A549 (cell line): ENCODE measurements around the gene AMPH. TPM values are rescaled to one million over a fixed set of nuclear protein-coding genes. Genes with fewer than 3 reads are reported as not detected.
A peak's percentile ranks its signal among the peaks of the same experiment; 100 is the strongest.

Experiments used
- ATAC-seq, 2 experiments: fragments of 200-7000 bp in 1 of 2; fragments of >200 bp in 1 of 2; cut with Nextera tagmentation in 1 of 2; cut with Tn5 transposase in 1 of 2; 3 replicates each; pipeline versions ENCODE4 v1.8.0 to v1.9.1; 2018 to 2020; ENCODE audit warnings: mild to moderate bottlenecking in 1 of 2, moderate library complexity in 1 of 2
- CTCF ChIA-PET: fragments of 300-600 bp; sonication (Branson Sonifier 250); formaldehyde crosslinking; extraction: SDS; loops from one replicate; lab custom pipeline; 2021; ENCODE audit warnings: antibody characterized with exemption, inconsistent platforms; lab: Yijun Ruan, JAX
- POLR2A ChIA-PET: fragments of 350-600 bp; formaldehyde crosslinking; extraction: SDS; loops from one replicate; lab custom pipeline; 2021; ENCODE audit warnings: antibody characterized with exemption, inconsistent platforms; lab: Yijun Ruan, JAX
- DNase-seq, 2 experiments: peaks; one replicate each; pipeline versions ENCODE4 v3.0.0 to v3.0.0-alpha.2; 2011 to 2016; ENCODE audit warnings: low read depth in 1 of 2, low spot score in 1 of 2
- FAIRE-seq: peaks from 2 replicates; lab custom pipeline; 2011; peaks lifted over from hg19 to GRCh38; lab: Jason Lieb, UNC
- H3K27ac ChIP-seq, 2 experiments: fragments of >200 bp; sonication (Bioruptor Twin); formaldehyde crosslinking; 3 replicates each; pipeline ENCODE4 v1.5.1; 2016 to 2017
- H3K4me1 ChIP-seq: fragments of >200 bp; sonication (Bioruptor Twin); formaldehyde crosslinking; 3 replicates; pipeline ENCODE4 v1.6.1; 2016
- H3K4me2 ChIP-seq: fragments of >200 bp; sonication (Bioruptor Twin); formaldehyde crosslinking; 3 replicates; pipeline ENCODE4 v1.6.1; 2016
- H3K4me3 ChIP-seq: fragments of >200 bp; sonication (Bioruptor Twin); formaldehyde crosslinking; 3 replicates; pipeline ENCODE4 v1.5.1; 2016
- H3K9me3 ChIP-seq: fragments of >200 bp; sonication (Bioruptor Twin); formaldehyde crosslinking; 3 replicates; pipeline ENCODE4 v1.6.1; 2016
- CBX2 ChIP-seq: fragments of 200-600 bp; sonication (generic); IDR thresholded peaks from 2 replicates; pipeline ENCODE4 v1.6.1; 2016; ENCODE audit warnings: low read depth, mild to moderate bottlenecking, borderline replicate concordance
- CEBPB ChIP-seq, 2 experiments: fragments of >200 bp in 1 of 2; sonication (Bioruptor Twin) in 1 of 2; formaldehyde crosslinking in 1 of 2; IDR thresholded peaks; 2 replicates each; pipeline ENCODE4 v1.6.1; 2012 to 2016
- EP300 ChIP-seq, 2 experiments: fragments of >200 bp; sonication (Bioruptor Twin); formaldehyde crosslinking; IDR thresholded peaks; 2 replicates in 1 of 2; 3 replicates in 1 of 2; pipeline ENCODE4 v1.6.1; 2016 to 2017
- FOXS1 ChIP-seq: fragments of 250-450 bp; sonication (Bioruptor Pico); IDR thresholded peaks from 2 replicates; pipeline ENCODE4 v1.5.0; 2020; ENCODE audit warnings: mild to moderate bottlenecking, moderate library complexity
- GATA3 ChIP-seq: IDR thresholded peaks from 2 replicates; pipeline ENCODE4 v1.6.1; 2012; ENCODE audit warnings: borderline replicate concordance
- HEYL ChIP-seq: fragments of 250-450 bp; sonication (Bioruptor Pico); IDR thresholded peaks from 2 replicates; pipeline ENCODE4 v1.8.0; 2021; ENCODE audit warnings: mild to moderate bottlenecking, moderate library complexity
- HOXB5 ChIP-seq: fragments of 250-450 bp; sonication (Bioruptor Pico); IDR thresholded peaks from 2 replicates; pipeline ENCODE4 v1.5.0; 2020; ENCODE audit warnings: mild to moderate bottlenecking, moderate library complexity
- KDM1A ChIP-seq: fragments of 200-600 bp; sonication (generic); IDR thresholded peaks from 2 replicates; pipeline ENCODE4 v1.6.1; 2016; ENCODE audit warnings: low read depth, mild to moderate bottlenecking
- KDM5A ChIP-seq: fragments of 200-600 bp; sonication (generic); IDR thresholded peaks from 2 replicates; pipeline ENCODE4 v1.6.1; 2016; ENCODE audit warnings: antibody characterized with exemption, mild to moderate bottlenecking
- MAFK ChIP-seq: fragments of 450-650 bp; IDR thresholded peaks from 2 replicates; pipeline ENCODE4 v1.6.1; 2014; ENCODE audit not compliant: partially characterized antibody
- PHF8 ChIP-seq: fragments of 200-600 bp; sonication (generic); IDR thresholded peaks from 2 replicates; pipeline ENCODE4 v1.6.1; 2016; ENCODE audit warnings: low read depth, mild to moderate bottlenecking, antibody characterized with exemption, moderate library complexity, borderline replicate concordance
- RAD21 ChIP-seq, 2 experiments: fragments of >200 bp in 1 of 2; sonication (Bioruptor Twin) in 1 of 2; formaldehyde crosslinking in 1 of 2; IDR thresholded peaks in 1 of 2; conservative IDR thresholded peaks in 1 of 2; 2 replicates in 1 of 2; 3 replicates in 1 of 2; pipeline ENCODE4 v1.6.1; 2012 to 2018; ENCODE audit warnings: inconsistent platforms in 1 of 2
- RFX5 ChIP-seq: fragments of 450-650 bp; IDR thresholded peaks from 2 replicates; pipeline ENCODE4 v1.7.1; 2014; ENCODE audit warnings: antibody characterized with exemption, mild to moderate bottlenecking, moderate library complexity
- SREBF2 ChIP-seq: fragments of 450-650 bp; IDR thresholded peaks from 2 replicates; pipeline ENCODE4 v1.6.1; 2014; ENCODE audit warnings: mild to moderate bottlenecking, moderate library complexity
- ZC3H11A ChIP-seq: fragments of 450-650 bp; IDR thresholded peaks from 2 replicates; pipeline ENCODE4 v1.6.1; 2014; ENCODE audit warnings: antibody characterized with exemption, mild to moderate bottlenecking
- WGBS: methylation state at CpG from one replicate; pipeline ENCODE4 v1.1.6; 2017; ENCODE audit errors: missing lambda C conversion rate; 5-methylcytosine and 5-hydroxymethylcytosine counted together
- polyA plus RNA-seq, 4 experiments: library from polyadenylated mRNA; depleted of rRNA in 3 of 4; stranded (reverse); fragments of >200 nt; fragmentation: RNase III in 1 of 4; extraction: RNeasy Plus Mini Kit Qiagen cat#74134 plus additional on column Dnase treatment in 1 of 4; gene quantifications; 2 replicates in 3 of 4; 3 replicates in 1 of 4; pipeline ENCODE4 v1.2.3, GENCODE V29; 2011 to 2017
- TF ChIP-seq, protein P1 (sequence below): fragments of 150-350 bp; IDR thresholded peaks from 2 replicates; pipeline ENCODE4 v1.6.1; 2014; ENCODE audit warnings: low read depth, mild to moderate bottlenecking, low read length
- TF ChIP-seq, protein P2 (sequence below): IDR thresholded peaks from 2 replicates; pipeline ENCODE4 v1.6.1; 2012
- TF ChIP-seq, protein P3 (sequence below): fragments of 250-450 bp; sonication (Bioruptor Pico); IDR thresholded peaks from 2 replicates; pipeline ENCODE4 v1.5.0; 2020; ENCODE audit warnings: low read depth, mild to moderate bottlenecking, moderate library complexity
- TF ChIP-seq, protein P4 (sequence below): IDR thresholded peaks from 2 replicates; pipeline ENCODE4 v1.6.1; 2012; ENCODE audit warnings: low read depth, borderline replicate concordance
- TF ChIP-seq, protein P5 (sequence below): fragments of >200 bp; sonication (Bioruptor Twin); formaldehyde crosslinking; IDR thresholded peaks from 3 replicates; pipeline ENCODE4 v1.6.1; 2016
- TF ChIP-seq, protein P6 (sequence below): fragments of 450-650 bp; IDR thresholded peaks from 2 replicates; pipeline ENCODE4 v1.6.1; 2014; ENCODE audit warnings: antibody characterized with exemption

Gene AMPH
- polyA plus RNA-seq, 2 of the 4 experiments (the other 2 are of a cell fraction): 0.26 TPM; not detected in 1

DNA sequence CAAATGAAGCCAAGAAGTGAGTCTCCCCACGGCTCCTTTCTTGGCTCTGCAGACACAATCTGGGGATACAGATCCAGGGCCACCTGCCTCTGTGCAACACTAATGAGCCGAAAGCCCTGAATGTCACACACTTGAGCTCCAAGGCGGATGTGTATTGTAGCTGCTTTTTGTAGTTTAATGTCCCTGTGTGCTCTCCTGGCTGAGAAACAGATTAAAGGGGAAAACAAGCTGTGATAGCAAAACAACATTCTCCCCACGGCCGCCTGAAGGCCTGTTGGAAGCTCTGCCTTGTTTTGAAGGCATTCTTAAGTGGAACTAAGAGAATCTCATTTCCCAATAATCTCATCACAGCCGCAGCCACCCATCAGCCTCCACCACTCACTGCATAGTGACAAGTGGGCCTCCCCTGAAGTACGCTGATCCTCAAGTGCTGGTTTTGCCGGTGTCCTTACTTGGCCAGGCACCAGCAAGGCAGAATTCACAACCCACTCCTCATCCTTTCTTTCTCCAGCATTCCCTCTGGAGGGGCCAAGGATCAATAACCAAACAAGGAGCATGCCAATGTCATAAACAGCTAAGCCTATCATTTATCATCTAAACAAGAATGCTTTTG, 44.4 kb upstream of the AMPH start:
- H3K9me3 ChIP-seq: no peaks in the 10 kb centered on the region
- no peak overlapping the region for H3K4me3 ChIP-seq
- ChIA-PET CTCF (no interaction called here), POLR2A (no interaction called here)
- H3K4me1 ChIP-seq: no peaks in the 10 kb centered on the region
- no peak overlapping the region for H3K4me2 ChIP-seq
- no peak for FAIRE-seq
- no peak for DNase-seq
- TF ChIP-seq EP300 (IDR thresholded peaks at IDR 0.05) (no peak), CEBPB (IDR thresholded peaks at IDR 0.05) (no peak), HOXB5 (CRISPR knock-in tag) (no peak), KDM1A (no peak)
- H3K27ac ChIP-seq: no peak overlapping the region
- no peak for ATAC-seq
- 33% methylated on average over 8 of the region's 8 CpGs for WGBS

DNA sequence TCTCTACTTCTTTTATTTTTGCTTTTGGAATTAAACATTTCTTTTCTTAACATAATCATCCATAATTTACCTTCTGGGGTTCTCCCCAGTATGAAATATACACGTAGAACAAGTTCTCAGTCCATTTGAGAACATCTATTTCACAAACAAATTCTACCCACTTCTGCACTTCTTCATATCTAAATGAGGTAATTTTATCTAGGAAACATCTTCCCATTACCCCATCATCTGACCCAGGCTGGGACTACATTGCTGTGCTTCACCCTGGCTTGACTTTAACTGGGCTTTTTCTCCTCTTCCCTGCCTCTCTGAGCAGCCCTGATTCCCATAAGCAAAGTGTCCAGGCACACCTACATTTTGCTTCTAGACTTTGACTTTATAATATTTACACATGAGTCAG, 43.3 kb upstream of the AMPH start:
- TF ChIP-seq, protein P1, sequence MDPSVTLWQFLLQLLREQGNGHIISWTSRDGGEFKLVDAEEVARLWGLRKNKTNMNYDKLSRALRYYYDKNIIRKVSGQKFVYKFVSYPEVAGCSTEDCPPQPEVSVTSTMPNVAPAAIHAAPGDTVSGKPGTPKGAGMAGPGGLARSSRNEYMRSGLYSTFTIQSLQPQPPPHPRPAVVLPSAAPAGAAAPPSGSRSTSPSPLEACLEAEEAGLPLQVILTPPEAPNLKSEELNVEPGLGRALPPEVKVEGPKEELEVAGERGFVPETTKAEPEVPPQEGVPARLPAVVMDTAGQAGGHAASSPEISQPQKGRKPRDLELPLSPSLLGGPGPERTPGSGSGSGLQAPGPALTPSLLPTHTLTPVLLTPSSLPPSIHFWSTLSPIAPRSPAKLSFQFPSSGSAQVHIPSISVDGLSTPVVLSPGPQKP: no peak
- no peak for TF ChIP-seq RAD21 (conservative IDR thresholded peaks at IDR 0.05 in 1 of 2, IDR thresholded peaks at IDR 0.05 in 1 of 2)
- TF ChIP-seq, protein P2, sequence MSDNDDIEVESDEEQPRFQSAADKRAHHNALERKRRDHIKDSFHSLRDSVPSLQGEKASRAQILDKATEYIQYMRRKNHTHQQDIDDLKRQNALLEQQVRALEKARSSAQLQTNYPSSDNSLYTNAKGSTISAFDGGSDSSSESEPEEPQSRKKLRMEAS: no peak
- no peak for TF ChIP-seq MAFK
- TF ChIP-seq, protein P3, sequence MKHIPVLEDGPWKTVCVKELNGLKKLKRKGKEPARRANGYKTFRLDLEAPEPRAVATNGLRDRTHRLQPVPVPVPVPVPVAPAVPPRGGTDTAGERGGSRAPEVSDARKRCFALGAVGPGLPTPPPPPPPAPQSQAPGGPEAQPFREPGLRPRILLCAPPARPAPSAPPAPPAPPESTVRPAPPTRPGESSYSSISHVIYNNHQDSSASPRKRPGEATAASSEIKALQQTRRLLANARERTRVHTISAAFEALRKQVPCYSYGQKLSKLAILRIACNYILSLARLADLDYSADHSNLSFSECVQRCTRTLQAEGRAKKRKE: no peak
- TF ChIP-seq FOXS1: no peak
- no peak for TF ChIP-seq GATA3
- TF ChIP-seq CBX2: no peak
- no peak for TF ChIP-seq KDM1A
- TF ChIP-seq KDM5A: no peak
- TF ChIP-seq PHF8: no peak
- TF ChIP-seq, protein P4, sequence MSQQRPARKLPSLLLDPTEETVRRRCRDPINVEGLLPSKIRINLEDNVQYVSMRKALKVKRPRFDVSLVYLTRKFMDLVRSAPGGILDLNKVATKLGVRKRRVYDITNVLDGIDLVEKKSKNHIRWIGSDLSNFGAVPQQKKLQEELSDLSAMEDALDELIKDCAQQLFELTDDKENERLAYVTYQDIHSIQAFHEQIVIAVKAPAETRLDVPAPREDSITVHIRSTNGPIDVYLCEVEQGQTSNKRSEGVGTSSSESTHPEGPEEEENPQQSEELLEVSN: no peak
- no peak for TF ChIP-seq SREBF2
- TF ChIP-seq HEYL (CRISPR knock-in tag): no peak
- TF ChIP-seq ZC3H11A: no peak
- TF ChIP-seq RFX5: no peak
- TF ChIP-seq, all 56 proteins: peak for 0
- DNase-seq (no peak), FAIRE-seq (no peak), ATAC-seq (no peak)
- no peak overlapping the region for H3K27ac ChIP-seq
- POLR2A ChIA-PET: no interaction called here
- no peak overlapping the region for H3K4me3 ChIP-seq
- WGBS: 7% methylated on average over 1 of the region's 1 CpG
- no peaks in the 10 kb centered on the region for H3K9me3 ChIP-seq
- no peak overlapping the region for H3K4me2 ChIP-seq
- CTCF ChIA-PET: no interaction called here
- no peaks in the 10 kb centered on the region for H3K4me1 ChIP-seq

DNA sequence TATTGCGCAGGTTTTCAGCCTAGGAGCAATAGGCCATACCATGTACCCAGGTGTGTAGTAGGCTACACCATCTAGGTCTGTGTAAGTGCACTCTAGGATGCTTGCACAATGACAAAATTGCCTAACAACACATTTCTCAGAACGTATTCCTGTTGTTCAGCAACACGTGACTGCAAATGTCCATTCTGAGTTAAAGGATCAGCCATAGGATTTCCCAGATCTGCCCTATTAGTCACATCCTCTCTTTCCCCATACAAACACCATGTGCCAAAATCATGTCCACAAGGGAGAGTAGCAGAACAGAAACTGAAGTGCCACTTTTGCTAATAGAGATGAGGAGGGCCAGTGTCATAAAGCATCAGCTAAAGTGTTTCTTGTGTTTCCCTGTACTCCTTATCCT, 42.6 kb upstream of the AMPH start:
- Histone ChIP-seq H3K27ac (no peak overlapping the region), H3K4me2 (no peak overlapping the region), H3K9me3 (no peaks in the 10 kb centered on the region), H3K4me3 (no peak overlapping the region), H3K4me1 (no peaks in the 10 kb centered on the region)
- no peak for FAIRE-seq
- TF ChIP-seq, protein P5, sequence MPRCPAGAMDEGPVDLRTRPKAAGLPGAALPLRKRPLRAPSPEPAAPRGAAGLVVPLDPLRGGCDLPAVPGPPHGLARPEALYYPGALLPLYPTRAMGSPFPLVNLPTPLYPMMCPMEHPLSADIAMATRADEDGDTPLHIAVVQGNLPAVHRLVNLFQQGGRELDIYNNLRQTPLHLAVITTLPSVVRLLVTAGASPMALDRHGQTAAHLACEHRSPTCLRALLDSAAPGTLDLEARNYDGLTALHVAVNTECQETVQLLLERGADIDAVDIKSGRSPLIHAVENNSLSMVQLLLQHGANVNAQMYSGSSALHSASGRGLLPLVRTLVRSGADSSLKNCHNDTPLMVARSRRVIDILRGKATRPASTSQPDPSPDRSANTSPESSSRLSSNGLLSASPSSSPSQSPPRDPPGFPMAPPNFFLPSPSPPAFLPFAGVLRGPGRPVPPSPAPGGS: no peak
- TF ChIP-seq, protein P6, sequence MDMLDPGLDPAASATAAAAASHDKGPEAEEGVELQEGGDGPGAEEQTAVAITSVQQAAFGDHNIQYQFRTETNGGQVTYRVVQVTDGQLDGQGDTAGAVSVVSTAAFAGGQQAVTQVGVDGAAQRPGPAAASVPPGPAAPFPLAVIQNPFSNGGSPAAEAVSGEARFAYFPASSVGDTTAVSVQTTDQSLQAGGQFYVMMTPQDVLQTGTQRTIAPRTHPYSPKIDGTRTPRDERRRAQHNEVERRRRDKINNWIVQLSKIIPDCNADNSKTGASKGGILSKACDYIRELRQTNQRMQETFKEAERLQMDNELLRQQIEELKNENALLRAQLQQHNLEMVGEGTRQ: peak; percentile 56; the same call in 1 of the 2 replicates
- 26% methylated on average over 3 of the region's 3 CpGs for WGBS
- ATAC-seq: no peak
- CTCF ChIA-PET: no interaction called here
- peak in 1 of 2 experiments; percentile 8 for DNase-seq
- POLR2A ChIA-PET: no interaction called here
